GM10266 (cell line): ENCODE results near the gene RAB6A.
"Not testable (repeated sequence)": the region's sequence is repeated elsewhere in the genome, so short reads cannot be mapped to it uniquely, and the experiment has no call there.

ENCODE experiments used
- DNase-seq: peaks from one replicate; pipeline ENCODE4 v3.0.0; 2012; ENCODE audit errors: extremely low spot score
- CTCF ChIP-seq: IDR thresholded peaks from 2 replicates; pipeline ENCODE4 v1.5.1; 2012; ENCODE audit warnings: mild to moderate bottlenecking, low read depth; ENCODE audit not compliant: control insufficient read depth, insufficient read depth; ENCODE audit errors: missing control alignments

RAB6A gene

DNA sequence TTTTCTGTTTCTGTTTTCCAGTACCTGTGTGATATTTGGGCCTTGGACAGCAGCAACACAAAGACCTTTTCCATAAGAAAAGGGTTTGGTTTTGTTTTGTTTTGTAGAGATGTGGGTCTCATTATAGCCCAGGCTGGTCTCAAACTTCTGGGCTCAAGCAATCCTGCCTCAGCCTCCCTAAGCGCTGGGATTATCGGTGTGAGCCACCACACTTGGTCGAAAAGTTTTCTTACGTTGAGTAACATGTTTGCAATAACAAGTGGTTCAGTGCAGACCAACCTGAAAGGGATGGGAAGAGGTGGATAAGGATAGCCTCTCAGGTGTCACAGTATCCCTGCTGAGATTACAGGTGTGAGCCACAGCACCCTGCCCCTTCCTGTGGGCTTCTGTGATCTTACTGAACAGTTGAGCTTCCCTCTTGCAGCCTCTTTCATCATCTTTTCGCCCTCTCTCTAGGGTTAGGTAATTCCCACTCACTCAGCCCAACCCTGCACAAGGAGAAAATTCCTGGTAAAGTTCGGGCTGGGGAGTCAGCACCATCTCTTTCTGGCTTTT, 23.3 kb upstream of the RAB6A start:
- no peak for DNase-seq
- no peak for TF ChIP-seq CTCF

GRCh38 chr11:73783483-73784020, 22.7 kb upstream of the RAB6A start:
- no peak for DNase-seq
- TF ChIP-seq CTCF = no peak

- TF ChIP-seq CTCF = no peak
- DNase-seq = no peak
Observed at GRCh38 chr11:73781303-73781702, 20.4 kb upstream of the RAB6A start.

- no peak for TF ChIP-seq CTCF
- peak; percentile 97 for DNase-seq
Observed at GRCh38 chr11:73779084-73779902, 18.4 kb upstream of the RAB6A start.

- not testable (repeated sequence) for DNase-seq
Observed at GRCh38 chr11:73770811-73771210, 9.9 kb upstream of the RAB6A start.

GRCh38 chr11:73766763-73767162, 5.9 kb upstream of the RAB6A start:
- no peak for DNase-seq
- TF ChIP-seq CTCF = no peak

- no peak for TF ChIP-seq CTCF
- no peak for DNase-seq
Observed at GRCh38 chr11:73762732-73763131, 1.9 kb upstream of the RAB6A start.
